ENCODE data around the gene AQR.

The AQR gene

GRCh38 chr15:34904527-34904926, 65.0 kb downstream of the AQR start:
- TF ChIP-seq BACH2 (CRISPR knock-in tag; IDR thresholded peaks at IDR 0.05; ENCODE audit: borderline replicate concordance) (no peak), TOX (CRISPR knock-in tag; IDR thresholded peaks at IDR 0.05; ENCODE audit: borderline replicate concordance) (no peak), PATZ1 (CRISPR knock-in tag; IDR thresholded peaks at IDR 0.05; ENCODE audit: borderline replicate concordance) (no peak), ISL1 (CRISPR knock-in tag; IDR thresholded peaks at IDR 0.05) (no peak), CSRNP3 (CRISPR knock-in tag; IDR thresholded peaks at IDR 0.05) (no peak), RARB (CRISPR knock-in tag; IDR thresholded peaks at IDR 0.05) (no peak), ZNF70 (CRISPR knock-in tag; IDR thresholded peaks at IDR 0.05) (no peak), OSR1 (CRISPR knock-in tag; IDR thresholded peaks at IDR 0.05) (no peak), POU6F1 (CRISPR knock-in tag; IDR thresholded peaks at IDR 0.05; ENCODE audit: borderline replicate concordance, low read depth) (no peak), ZC3H10 (CRISPR knock-in tag; IDR thresholded peaks at IDR 0.05) (no peak)
- no peak for ATAC-seq

- ATAC-seq: no peak
- TF ChIP-seq GLIS3 (CRISPR knock-in tag; IDR thresholded peaks at IDR 0.05) (no peak), ZNF8 (CRISPR knock-in tag; IDR thresholded peaks at IDR 0.05) (no peak), BACH2 (CRISPR knock-in tag; IDR thresholded peaks at IDR 0.05; ENCODE audit: borderline replicate concordance) (no peak)
These were observed 68.8 kb downstream of the AQR start for GRCh38 chr15:34900748-34901147.

GRCh38 chr15:34896183-34896582, 73.4 kb downstream of the AQR start:
- TF ChIP-seq ESRRG (CRISPR knock-in tag; IDR thresholded peaks at IDR 0.05): no peak
- TF ChIP-seq ZFP30 (CRISPR knock-in tag; IDR thresholded peaks at IDR 0.05): no peak
- ATAC-seq: no peak

GRCh38 chr15:34893967-34894366, 75.6 kb downstream of the AQR start:
- no peak for ATAC-seq
- TF ChIP-seq ZNF8 (CRISPR knock-in tag; IDR thresholded peaks at IDR 0.05): no peak
- TF ChIP-seq ISL1 (CRISPR knock-in tag; IDR thresholded peaks at IDR 0.05): no peak
- no peak for TF ChIP-seq GLIS3 (CRISPR knock-in tag; IDR thresholded peaks at IDR 0.05)
- TF ChIP-seq ZFP30 (CRISPR knock-in tag; IDR thresholded peaks at IDR 0.05): no peak
- TF ChIP-seq ARNTL (CRISPR knock-in tag; IDR thresholded peaks at IDR 0.05; ENCODE audit: borderline replicate concordance, low read depth): no peak

GRCh38 chr15:34892963-34893591, 76.5 kb downstream of the AQR start:
- no peak for ATAC-seq
- TF ChIP-seq ARNTL (CRISPR knock-in tag; IDR thresholded peaks at IDR 0.05; ENCODE audit: borderline replicate concordance, low read depth) (no peak), ISL1 (CRISPR knock-in tag; IDR thresholded peaks at IDR 0.05) (no peak)

GRCh38 chr15:34890424-34890823, 79.1 kb downstream of the AQR start:
- no peak for TF ChIP-seq TCF4 (CRISPR knock-in tag; IDR thresholded peaks at IDR 0.05; ENCODE audit: borderline replicate concordance)
- TF ChIP-seq ZNF70 (CRISPR knock-in tag; IDR thresholded peaks at IDR 0.05): no peak
- TF ChIP-seq PPARA (CRISPR knock-in tag; IDR thresholded peaks at IDR 0.05; ENCODE audit: borderline replicate concordance): no peak
- TF ChIP-seq CSRNP3 (CRISPR knock-in tag; IDR thresholded peaks at IDR 0.05): no peak
- no peak for TF ChIP-seq ZNF8 (CRISPR knock-in tag; IDR thresholded peaks at IDR 0.05)
- no peak for TF ChIP-seq ZFP30 (CRISPR knock-in tag; IDR thresholded peaks at IDR 0.05)
- no peak for TF ChIP-seq ZFP3 (CRISPR knock-in tag; IDR thresholded peaks at IDR 0.05)
- TF ChIP-seq, protein P1, sequence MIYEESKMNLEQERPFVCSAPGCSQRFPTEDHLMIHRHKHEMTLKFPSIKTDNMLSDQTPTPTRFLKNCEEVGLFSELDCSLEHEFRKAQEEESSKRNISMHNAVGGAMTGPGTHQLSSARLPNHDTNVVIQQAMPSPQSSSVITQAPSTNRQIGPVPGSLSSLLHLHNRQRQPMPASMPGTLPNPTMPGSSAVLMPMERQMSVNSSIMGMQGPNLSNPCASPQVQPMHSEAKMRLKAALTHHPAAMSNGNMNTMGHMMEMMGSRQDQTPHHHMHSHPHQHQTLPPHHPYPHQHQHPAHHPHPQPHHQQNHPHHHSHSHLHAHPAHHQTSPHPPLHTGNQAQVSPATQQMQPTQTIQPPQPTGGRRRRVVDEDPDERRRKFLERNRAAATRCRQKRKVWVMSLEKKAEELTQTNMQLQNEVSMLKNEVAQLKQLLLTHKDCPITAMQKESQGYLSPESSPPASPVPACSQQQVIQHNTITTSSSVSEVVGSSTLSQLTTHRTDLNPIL (CRISPR knock-in tag; IDR thresholded peaks at IDR 0.05; ENCODE audit: low read depth): no peak
- TF ChIP-seq SNAI2 (CRISPR knock-in tag; IDR thresholded peaks at IDR 0.05): no peak
- TF ChIP-seq TOX (CRISPR knock-in tag; IDR thresholded peaks at IDR 0.05; ENCODE audit: borderline replicate concordance): no peak
- ATAC-seq: no peak
